Measurements from ENCODE around the gene AP2A1.
A peak's percentile ranks its signal among the peaks of the same experiment; 100 is the strongest.
"Not testable (repeated sequence)": the region's sequence is repeated elsewhere in the genome, so short reads cannot be mapped to it uniquely, and the experiment has no call there.

The AP2A1 gene

DNA sequence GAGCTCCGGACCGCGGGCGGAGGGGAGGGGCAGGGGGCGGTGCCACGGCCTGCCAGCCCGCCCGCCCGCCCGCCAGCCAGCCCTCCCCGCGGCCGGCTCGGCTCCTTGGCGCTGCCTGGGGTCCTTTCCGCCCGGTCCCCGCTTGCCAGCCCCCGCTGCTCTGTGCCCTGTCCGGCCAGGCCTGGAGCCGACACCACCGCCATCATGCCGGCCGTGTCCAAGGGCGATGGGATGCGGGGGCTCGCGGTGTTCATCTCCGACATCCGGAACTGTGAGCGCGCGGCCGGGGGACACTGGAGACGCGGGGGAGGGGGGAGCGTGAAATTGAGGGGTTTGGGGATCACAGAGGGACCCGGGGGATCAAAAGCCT, at the start of gene AP2A1:
TSS of gene AP2A1 (plus strand) at position 72 of the 370 bp plus-strand sequence. CDS start at position 205, 133 bp downstream.
- no peaks in the 10 kb centered on the region for H3K9me3 ChIP-seq (ENCODE audit: control insufficient read depth, insufficient read depth, low read length)
- no peaks in the 10 kb centered on the region for H3K27me3 ChIP-seq (ENCODE audit: control insufficient read depth, insufficient read depth, low read length)
- H3K4me3 ChIP-seq (ENCODE audit: low read depth, low read length), result peak within 1 kb of the TSS; percentile 85
- peak within 1 kb of the TSS; percentile 88 for H3K9ac ChIP-seq (ENCODE audit: low read depth, low read length)
- peaks cover 3% of the 10 kb centered on the region for H3K4me1 ChIP-seq (ENCODE audit: control insufficient read depth, insufficient read depth, low read length)
- no peaks in the 10 kb centered on the region for H3K36me3 ChIP-seq (ENCODE audit: control insufficient read depth, insufficient read depth, low read length)

DNA sequence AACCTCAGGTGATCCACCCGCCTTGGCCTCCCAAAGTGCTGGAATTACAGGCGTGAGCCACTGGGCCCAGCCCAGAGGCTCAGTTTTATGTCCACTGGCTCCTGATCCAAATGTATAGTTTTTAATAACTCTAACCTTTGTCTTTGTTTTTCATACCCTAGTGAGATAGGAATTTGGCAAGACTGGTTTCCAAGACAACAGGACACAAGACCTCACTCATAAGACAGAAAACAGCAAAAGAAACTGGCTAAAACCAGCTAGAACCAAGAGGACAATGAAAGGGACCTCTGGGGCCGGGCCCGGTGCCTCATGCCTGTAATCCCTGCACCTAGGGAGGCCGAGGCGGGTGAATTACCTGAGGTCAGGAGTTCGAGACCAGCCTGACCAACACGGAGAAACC, 48.3 kb upstream of the AP2A1 start:
- Histone ChIP-seq H3K4me1 (ENCODE audit: control insufficient read depth, insufficient read depth, low read length) (peaks cover 2% of the 10 kb centered on the region), H3K9ac (ENCODE audit: low read depth, low read length) (no peak overlapping the region), H3K9me3 (ENCODE audit: control insufficient read depth, insufficient read depth, low read length) (no peaks in the 10 kb centered on the region), H3K36me3 (ENCODE audit: control insufficient read depth, insufficient read depth, low read length) (peaks cover 1% of the 10 kb centered on the region), H3K4me3 (ENCODE audit: low read depth, low read length) (no peak overlapping the region), H3K27me3 (ENCODE audit: control insufficient read depth, insufficient read depth, low read length) (no peaks in the 10 kb centered on the region)

DNA sequence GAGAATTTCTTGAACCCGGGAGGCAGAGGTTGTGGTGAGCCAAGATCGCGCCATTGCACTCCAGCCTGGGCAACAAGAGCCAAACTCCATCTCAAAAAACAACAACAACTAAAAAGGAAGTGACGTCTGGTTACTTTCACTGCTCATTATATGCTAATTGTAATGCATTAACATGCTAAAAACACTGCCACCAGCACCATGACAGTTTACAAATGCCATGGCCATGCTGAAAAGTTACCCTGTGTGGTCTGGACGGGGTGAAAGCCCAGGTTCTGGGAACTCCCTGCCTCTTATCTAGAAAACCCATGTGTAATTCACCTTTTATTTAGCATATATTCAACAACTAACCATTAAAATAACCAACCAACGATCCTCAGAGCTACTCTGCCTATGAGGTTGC, 47.8 kb upstream of the AP2A1 start:
- Histone ChIP-seq H3K9me3 (ENCODE audit: control insufficient read depth, insufficient read depth, low read length) (no peaks in the 10 kb centered on the region), H3K4me1 (ENCODE audit: control insufficient read depth, insufficient read depth, low read length) (peaks cover 2% of the 10 kb centered on the region), H3K9ac (ENCODE audit: low read depth, low read length) (no peak overlapping the region), H3K4me3 (ENCODE audit: low read depth, low read length) (no peak overlapping the region), H3K36me3 (ENCODE audit: control insufficient read depth, insufficient read depth, low read length) (no peaks in the 10 kb centered on the region), H3K27me3 (ENCODE audit: control insufficient read depth, insufficient read depth, low read length) (no peaks in the 10 kb centered on the region)

DNA sequence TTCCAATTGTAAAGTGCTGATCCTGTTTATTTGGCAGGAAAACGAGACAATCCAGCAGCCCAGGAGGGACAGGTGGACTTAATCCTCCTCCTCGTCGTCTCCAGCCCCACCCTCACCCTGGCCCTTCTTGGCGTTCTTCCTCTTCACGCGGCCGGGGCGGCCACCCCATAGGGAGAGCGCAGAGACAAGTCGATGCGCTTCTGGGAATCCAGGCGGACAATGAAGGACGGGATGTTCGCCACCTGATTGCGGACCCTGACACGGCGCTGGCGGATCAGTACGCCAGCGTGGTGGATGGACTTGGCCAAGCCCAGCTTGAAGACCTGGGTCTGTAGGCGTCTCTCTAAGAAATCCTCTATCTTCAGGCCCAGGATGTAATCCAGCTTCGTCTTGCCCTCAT, 47.4 kb upstream of the AP2A1 start:
- H3K36me3 ChIP-seq (ENCODE audit: control insufficient read depth, insufficient read depth, low read length); H3K4me3 ChIP-seq (ENCODE audit: low read depth, low read length); H3K9ac ChIP-seq (ENCODE audit: low read depth, low read length); H3K27me3 ChIP-seq (ENCODE audit: control insufficient read depth, insufficient read depth, low read length); H3K4me1 ChIP-seq (ENCODE audit: control insufficient read depth, insufficient read depth, low read length); H3K9me3 ChIP-seq (ENCODE audit: control insufficient read depth, insufficient read depth, low read length): not testable (repeated sequence)

DNA sequence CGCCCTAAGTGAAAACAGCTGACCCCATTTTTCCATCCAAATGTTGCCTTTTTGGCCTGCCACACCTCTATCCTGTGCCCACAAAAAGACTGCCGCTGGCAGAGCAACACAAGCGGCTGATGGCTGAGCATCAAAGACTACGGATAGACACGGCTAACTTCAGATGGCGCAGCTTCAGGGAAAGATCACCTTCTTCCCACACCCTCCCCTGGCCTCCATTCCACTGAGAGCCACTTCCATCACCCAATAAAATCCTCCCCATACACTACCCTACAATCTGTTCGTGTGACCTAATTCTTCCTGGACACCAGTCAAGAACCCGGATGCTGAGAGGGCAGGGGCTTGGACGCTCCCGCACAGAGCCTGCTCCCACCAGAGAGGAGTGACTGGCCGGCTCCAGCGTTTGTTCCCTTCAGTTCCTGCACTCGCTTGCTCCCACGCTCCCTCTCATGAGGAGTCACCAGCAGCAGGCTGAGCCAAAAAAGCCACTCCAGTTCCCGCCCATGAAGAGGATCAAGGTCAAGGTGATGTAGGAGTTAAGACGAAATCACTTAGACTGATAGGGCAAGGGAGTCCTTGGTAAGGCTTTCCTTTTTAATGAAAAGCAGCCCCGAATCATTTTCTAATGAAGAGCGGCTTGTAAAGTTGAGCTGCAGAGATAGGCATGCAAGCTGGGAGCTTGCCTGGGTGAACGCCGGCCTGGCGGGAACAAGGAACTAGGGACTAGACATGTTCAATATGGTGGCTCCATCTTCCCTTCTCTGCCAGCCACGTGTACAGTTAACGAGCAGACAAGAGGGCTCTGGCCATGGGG, 39.4 kb upstream of the AP2A1 start:
- Histone ChIP-seq H3K4me3 (ENCODE audit: low read depth, low read length) (no peak overlapping the region), H3K9me3 (ENCODE audit: control insufficient read depth, insufficient read depth, low read length) (no peaks in the 10 kb centered on the region), H3K36me3 (ENCODE audit: control insufficient read depth, insufficient read depth, low read length) (no peaks in the 10 kb centered on the region), H3K9ac (ENCODE audit: low read depth, low read length) (no peak overlapping the region), H3K4me1 (ENCODE audit: control insufficient read depth, insufficient read depth, low read length) (no peaks in the 10 kb centered on the region), H3K27me3 (ENCODE audit: control insufficient read depth, insufficient read depth, low read length) (no peaks in the 10 kb centered on the region)

DNA sequence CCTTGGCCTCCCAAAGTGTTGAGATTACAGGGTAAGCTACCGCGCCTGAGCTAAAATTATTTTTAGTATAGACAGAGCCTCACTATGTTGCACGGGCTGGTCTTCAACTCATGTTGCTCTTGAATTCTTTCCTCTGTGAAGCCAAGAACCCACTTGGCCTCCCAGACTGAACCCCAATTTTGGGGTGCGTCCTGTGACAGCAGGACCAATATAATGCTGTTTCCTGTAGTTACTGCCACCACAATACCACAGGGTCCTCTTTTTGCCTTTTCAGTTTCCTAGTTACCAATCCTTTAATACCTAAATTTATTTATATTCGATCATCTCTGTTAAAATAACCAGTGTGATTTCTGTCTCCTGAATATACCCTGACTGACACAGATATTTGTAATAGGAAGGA, 36.6 kb upstream of the AP2A1 start:
- H3K4me3 ChIP-seq (ENCODE audit: low read depth, low read length), result no peak overlapping the region
- H3K9me3 ChIP-seq (ENCODE audit: control insufficient read depth, insufficient read depth, low read length), result no peaks in the 10 kb centered on the region
- H3K9ac ChIP-seq (ENCODE audit: low read depth, low read length), result no peak overlapping the region
- no peaks in the 10 kb centered on the region for H3K4me1 ChIP-seq (ENCODE audit: control insufficient read depth, insufficient read depth, low read length)
- H3K36me3 ChIP-seq (ENCODE audit: control insufficient read depth, insufficient read depth, low read length), result no peaks in the 10 kb centered on the region
- H3K27me3 ChIP-seq (ENCODE audit: control insufficient read depth, insufficient read depth, low read length), result no peaks in the 10 kb centered on the region

DNA sequence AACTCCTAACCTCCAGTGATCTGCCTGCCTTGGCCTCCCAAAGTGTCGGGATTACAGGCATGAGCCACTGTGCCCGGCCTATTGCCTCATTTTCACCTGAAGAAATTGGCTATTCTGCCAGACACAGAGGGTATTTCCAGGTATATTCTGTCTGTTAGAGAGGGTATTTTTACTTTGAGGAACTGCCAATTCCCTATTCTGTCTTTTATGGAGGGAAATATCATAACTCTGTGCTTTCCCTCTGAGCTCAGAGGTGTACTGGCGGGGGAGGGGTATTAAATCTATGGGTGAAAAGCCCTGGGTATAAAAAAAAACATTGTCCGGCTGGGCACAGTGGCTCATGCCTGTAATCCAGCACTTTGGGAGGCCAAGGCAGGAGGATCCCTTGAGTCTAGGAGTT, 28.5 kb upstream of the AP2A1 start:
- Histone ChIP-seq H3K36me3 (ENCODE audit: control insufficient read depth, insufficient read depth, low read length) (no peaks in the 10 kb centered on the region), H3K4me3 (ENCODE audit: low read depth, low read length) (no peak overlapping the region), H3K4me1 (ENCODE audit: control insufficient read depth, insufficient read depth, low read length) (no peaks in the 10 kb centered on the region), H3K9ac (ENCODE audit: low read depth, low read length) (no peak overlapping the region), H3K27me3 (ENCODE audit: control insufficient read depth, insufficient read depth, low read length) (no peaks in the 10 kb centered on the region), H3K9me3 (ENCODE audit: control insufficient read depth, insufficient read depth, low read length) (no peaks in the 10 kb centered on the region)

DNA sequence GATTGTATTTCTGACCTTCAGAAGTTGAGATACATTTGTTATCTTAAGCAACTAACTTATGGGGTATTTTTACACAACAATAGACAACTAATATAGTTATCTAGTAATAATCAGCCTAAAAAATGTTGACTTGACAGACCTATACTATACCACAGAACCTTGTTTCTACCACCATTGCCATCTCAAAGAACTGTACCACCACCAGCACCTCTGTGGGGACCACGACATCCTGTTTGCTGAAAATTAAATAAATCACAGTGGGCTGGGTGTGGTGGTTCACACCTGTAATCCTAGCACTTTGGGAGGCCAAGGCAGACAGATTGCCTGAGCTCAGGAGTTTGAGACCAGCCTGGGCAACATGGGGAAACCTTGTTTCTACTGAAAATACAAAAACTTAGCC, 27.7 kb upstream of the AP2A1 start:
- H3K4me3 ChIP-seq (ENCODE audit: low read depth, low read length), result no peak overlapping the region
- H3K36me3 ChIP-seq (ENCODE audit: control insufficient read depth, insufficient read depth, low read length), result no peaks in the 10 kb centered on the region
- H3K9ac ChIP-seq (ENCODE audit: low read depth, low read length), result no peak overlapping the region
- no peaks in the 10 kb centered on the region for H3K4me1 ChIP-seq (ENCODE audit: control insufficient read depth, insufficient read depth, low read length)
- H3K9me3 ChIP-seq (ENCODE audit: control insufficient read depth, insufficient read depth, low read length), result no peaks in the 10 kb centered on the region
- no peaks in the 10 kb centered on the region for H3K27me3 ChIP-seq (ENCODE audit: control insufficient read depth, insufficient read depth, low read length)

DNA sequence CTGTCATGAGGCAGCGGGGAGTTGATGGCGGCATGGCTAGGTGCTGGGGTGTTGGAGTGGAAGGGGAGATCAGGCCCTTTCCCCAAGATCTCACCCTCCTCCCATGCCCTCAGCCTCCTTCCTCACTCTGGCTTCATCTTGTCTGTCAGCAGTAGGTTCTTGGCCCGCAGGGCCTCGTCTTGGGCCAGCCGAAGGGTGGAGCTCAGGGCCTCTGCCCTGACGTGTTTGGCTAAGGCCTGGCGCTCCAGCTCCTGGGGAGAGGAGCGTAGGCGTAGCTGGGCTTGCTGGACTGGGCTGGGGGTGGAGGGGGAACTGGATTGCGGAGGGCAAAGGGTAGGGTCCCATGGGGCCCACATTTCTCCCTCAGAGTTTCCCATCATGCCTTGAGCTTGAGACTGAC, 26.9 kb upstream of the AP2A1 start:
- Histone ChIP-seq H3K9ac (ENCODE audit: low read depth, low read length) (no peak overlapping the region), H3K36me3 (ENCODE audit: control insufficient read depth, insufficient read depth, low read length) (no peaks in the 10 kb centered on the region), H3K9me3 (ENCODE audit: control insufficient read depth, insufficient read depth, low read length) (no peaks in the 10 kb centered on the region), H3K27me3 (ENCODE audit: control insufficient read depth, insufficient read depth, low read length) (no peaks in the 10 kb centered on the region), H3K4me1 (ENCODE audit: control insufficient read depth, insufficient read depth, low read length) (no peaks in the 10 kb centered on the region), H3K4me3 (ENCODE audit: low read depth, low read length) (no peak overlapping the region)

DNA sequence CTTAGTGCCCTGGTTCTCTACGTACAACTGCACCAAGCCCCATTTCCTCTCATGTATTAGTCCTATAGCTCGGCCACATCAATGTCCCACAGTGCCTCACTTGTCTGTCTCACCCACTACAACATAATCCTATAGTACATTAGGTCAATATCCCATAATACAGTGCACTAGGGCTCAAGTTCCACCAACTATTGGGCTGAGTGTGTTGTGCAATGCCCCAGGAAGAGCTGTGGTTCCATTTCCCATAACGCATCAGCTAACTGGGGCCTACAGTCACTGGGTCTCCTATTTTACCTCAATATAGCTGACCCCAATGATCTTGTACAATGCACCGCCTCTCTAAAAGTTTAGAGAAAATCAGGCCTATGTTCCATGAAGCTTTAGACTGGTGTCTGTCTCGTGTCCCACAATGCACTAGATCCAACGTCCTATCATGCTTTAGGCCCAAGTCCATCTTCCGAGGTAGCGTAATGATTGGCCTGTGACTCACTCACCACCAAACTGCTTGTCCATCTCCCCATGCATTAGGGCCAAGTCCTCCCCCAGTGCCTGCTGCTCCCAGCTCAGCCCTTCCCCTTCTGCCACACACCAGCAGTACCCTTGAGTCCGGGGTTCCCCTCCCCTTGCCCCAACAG, 25.5 kb upstream of the AP2A1 start:
- H3K36me3 ChIP-seq (ENCODE audit: control insufficient read depth, insufficient read depth, low read length), result no peaks in the 10 kb centered on the region
- no peaks in the 10 kb centered on the region for H3K9me3 ChIP-seq (ENCODE audit: control insufficient read depth, insufficient read depth, low read length)
- H3K27me3 ChIP-seq (ENCODE audit: control insufficient read depth, insufficient read depth, low read length), result no peaks in the 10 kb centered on the region
- no peaks in the 10 kb centered on the region for H3K4me1 ChIP-seq (ENCODE audit: control insufficient read depth, insufficient read depth, low read length)
- no peak overlapping the region for H3K4me3 ChIP-seq (ENCODE audit: low read depth, low read length)
- no peak overlapping the region for H3K9ac ChIP-seq (ENCODE audit: low read depth, low read length)

DNA sequence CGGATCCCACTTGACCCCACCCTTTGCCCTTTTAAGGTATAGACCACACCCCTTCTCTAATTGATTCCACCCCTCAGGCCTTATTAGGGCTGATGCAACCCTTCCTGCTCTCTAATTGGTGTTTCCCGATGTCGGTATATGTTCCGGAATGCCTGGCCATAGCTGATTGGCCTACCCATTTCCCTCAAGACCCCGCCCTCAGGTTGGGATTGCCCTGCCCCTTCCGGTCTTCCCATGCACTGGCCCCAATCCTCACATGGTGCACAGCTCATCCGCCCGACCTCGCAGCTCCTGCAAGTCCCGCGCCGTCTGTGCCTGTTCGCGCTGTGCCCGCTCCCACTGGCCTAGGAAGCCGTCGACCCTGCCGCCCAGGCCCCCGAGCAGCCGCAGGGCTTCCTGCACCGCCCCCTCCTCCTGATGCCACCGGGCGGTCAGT, 21.8 kb upstream of the AP2A1 start:
- peaks cover 9% of the 10 kb centered on the region for H3K27me3 ChIP-seq (ENCODE audit: control insufficient read depth, insufficient read depth, low read length)
- H3K9me3 ChIP-seq (ENCODE audit: control insufficient read depth, insufficient read depth, low read length), result no peaks in the 10 kb centered on the region
- H3K36me3 ChIP-seq (ENCODE audit: control insufficient read depth, insufficient read depth, low read length), result no peaks in the 10 kb centered on the region
- H3K4me1 ChIP-seq (ENCODE audit: control insufficient read depth, insufficient read depth, low read length), result no peaks in the 10 kb centered on the region
- no peak overlapping the region for H3K9ac ChIP-seq (ENCODE audit: low read depth, low read length)
- no peak overlapping the region for H3K4me3 ChIP-seq (ENCODE audit: low read depth, low read length)

DNA sequence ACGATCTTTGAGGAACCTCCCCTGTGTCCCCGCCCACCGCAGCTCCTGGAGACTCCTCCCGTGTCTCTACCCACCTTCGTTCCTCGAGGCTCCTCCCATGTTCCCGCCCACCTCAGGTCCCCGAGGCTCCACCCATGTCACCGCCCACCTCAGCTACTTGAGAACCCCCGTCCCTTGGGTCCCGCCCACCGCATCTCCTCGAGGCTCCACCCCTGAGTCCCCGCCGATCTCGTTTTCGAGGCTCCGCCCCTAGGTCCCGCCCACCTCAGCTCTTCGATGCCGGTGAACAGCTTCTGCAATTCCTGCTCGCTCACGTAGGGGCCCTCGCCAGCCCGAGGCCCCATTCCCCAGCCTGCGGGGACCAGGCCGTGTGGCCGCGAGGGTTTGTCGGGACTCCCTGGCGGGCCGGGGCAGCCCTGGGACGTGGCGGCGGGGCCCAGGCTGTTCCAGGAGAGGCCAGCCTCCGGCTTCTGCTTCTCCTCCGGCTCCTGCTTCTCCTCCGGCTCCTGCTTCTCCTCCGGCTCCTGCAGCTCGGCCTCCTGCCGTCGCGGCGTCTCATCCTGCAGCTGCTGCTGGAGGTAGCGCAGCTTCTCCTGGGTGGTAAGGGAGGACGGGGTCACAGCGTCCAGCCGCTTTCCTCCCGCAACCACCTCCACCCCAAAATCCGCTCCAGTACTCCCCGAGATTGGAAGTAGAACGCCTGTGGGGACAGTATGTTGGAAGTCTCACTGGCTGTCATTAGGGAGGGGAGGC, 20.4 kb upstream of the AP2A1 start:
- H3K4me3 ChIP-seq (ENCODE audit: low read depth, low read length), result peak overlapping the region; percentile 13
- H3K9me3 ChIP-seq (ENCODE audit: control insufficient read depth, insufficient read depth, low read length), result no peaks in the 10 kb centered on the region
- H3K4me1 ChIP-seq (ENCODE audit: control insufficient read depth, insufficient read depth, low read length), result no peaks in the 10 kb centered on the region
- peaks cover 9% of the 10 kb centered on the region for H3K27me3 ChIP-seq (ENCODE audit: control insufficient read depth, insufficient read depth, low read length)
- H3K9ac ChIP-seq (ENCODE audit: low read depth, low read length), result no peak overlapping the region
- no peaks in the 10 kb centered on the region for H3K36me3 ChIP-seq (ENCODE audit: control insufficient read depth, insufficient read depth, low read length)

All from iPS-15b (cell line).